Astrocyte (in vitro differentiated cells and primary cell): ENCODE measurements around the gene RGL1.

Experiments used
- CTCF ChIP-seq: IDR thresholded peaks from 2 replicates; pipeline ENCODE4 v1.5.1; 2011; ENCODE audit warnings: low read depth, mild to moderate bottlenecking, inconsistent platforms, low read length, moderate library complexity; ENCODE audit not compliant: insufficient read depth
- EZH2 ChIP-seq: IDR thresholded peaks from 2 replicates; pipeline ENCODE4 v1.6.1; 2012; ENCODE audit warnings: mild to moderate bottlenecking, low read length, inconsistent platforms; ENCODE audit not compliant: insufficient read depth

- no peak for TF ChIP-seq CTCF
- no peak for TF ChIP-seq EZH2
These were observed 20.9 kb upstream of the RGL1 start for GRCh38 chr1:183783767-183784637.
